NCI-H2196 (cell line): Measurements from ENCODE around the gene ZNF598.

Experiments
- DNase-seq: peaks from one replicate; lab custom pipeline; 2025; ENCODE audit not compliant: unreplicated experiment; lab: John Stamatoyannopoulos, UW

ZNF598 gene

GRCh38 chr16:2009791-2010510 is at the start of gene ZNF598:
Gene ZNF598, minus strand, starts transcription at chr16:2009821.
- peak; percentile 87 for DNase-seq

GRCh38 chr16:2058872-2059271 is 49.3 kb upstream of the ZNF598 start:
- no peak for DNase-seq

- DNase-seq: no peak
These were observed 48.8 kb upstream of the ZNF598 start for GRCh38 chr16:2058420-2058819.

- no peak for DNase-seq
These were observed 47.8 kb upstream of the ZNF598 start for GRCh38 chr16:2057438-2057837.

- peak; percentile 37 for DNase-seq
These were observed 47.2 kb upstream of the ZNF598 start for GRCh38 chr16:2056681-2057407.

- DNase-seq: no peak
These were observed 46.5 kb upstream of the ZNF598 start for GRCh38 chr16:2056077-2056476.

GRCh38 chr16:2054543-2055245 is 45.1 kb upstream of the ZNF598 start:
- DNase-seq: peak; percentile 94

GRCh38 chr16:2053897-2054296 is 44.3 kb upstream of the ZNF598 start:
- DNase-seq: no peak

- DNase-seq: no peak
These were observed 43.6 kb upstream of the ZNF598 start for GRCh38 chr16:2053211-2053610.

- DNase-seq: no peak
These were observed 38.5 kb upstream of the ZNF598 start for GRCh38 chr16:2048116-2048543.

GRCh38 chr16:2047330-2048115 is 37.9 kb upstream of the ZNF598 start, which contains the start of the genes NTHL1 and TSC2:
Gene NTHL1, minus strand, starts transcription at chr16:2047834. Its CDS starts 11 bp downstream, at chr16:2047823.
Gene TSC2, plus strand, starts transcription at chr16:2047985. Its CDS starts 631 bp downstream, at chr16:2048616.
- DNase-seq: peak; percentile 97

GRCh38 chr16:2046893-2047329 is 37.3 kb upstream of the ZNF598 start:
- DNase-seq: no peak

GRCh38 chr16:2045965-2046892 is 36.6 kb upstream of the ZNF598 start:
- DNase-seq: no peak

GRCh38 chr16:2044541-2044940 is 34.9 kb upstream of the ZNF598 start:
- DNase-seq: no peak

- peak; percentile 88 for DNase-seq
These were observed 34.2 kb upstream of the ZNF598 start for GRCh38 chr16:2043667-2044451.

GRCh38 chr16:2042986-2043666 is 33.5 kb upstream of the ZNF598 start:
- peak; percentile 88 for DNase-seq

- peak; percentile 90 for DNase-seq
These were observed 32.8 kb upstream of the ZNF598 start for GRCh38 chr16:2042171-2042985.
